Esophagus mucosa (tissue), 1 donor: ENCODE results near the gene GNAQ. TPM values are rescaled to one million over a fixed set of nuclear protein-coding genes. Genes with fewer than 3 reads are reported as not detected.
"Not testable (repeated sequence)": the region's sequence is repeated elsewhere in the genome, so short reads cannot be mapped to it uniquely, and the experiment has no call there.

Source experiments
- ATAC-seq: fragments of 200-7000 bp; cut with Tn5 transposase; one replicate; pipeline ENCODE4 v1.9.1; 2020
- total RNA-seq: library from RNA; stranded (reverse); gene quantifications from one replicate; pipeline ENCODE4 v1.2.4, GENCODE V29; 2023
- donor health status: DM: yes; HTN: yes; CAD: no.

GNAQ gene
- total RNA-seq, 1 donor from 2014 or later, result 28.8 TPM

DNA sequence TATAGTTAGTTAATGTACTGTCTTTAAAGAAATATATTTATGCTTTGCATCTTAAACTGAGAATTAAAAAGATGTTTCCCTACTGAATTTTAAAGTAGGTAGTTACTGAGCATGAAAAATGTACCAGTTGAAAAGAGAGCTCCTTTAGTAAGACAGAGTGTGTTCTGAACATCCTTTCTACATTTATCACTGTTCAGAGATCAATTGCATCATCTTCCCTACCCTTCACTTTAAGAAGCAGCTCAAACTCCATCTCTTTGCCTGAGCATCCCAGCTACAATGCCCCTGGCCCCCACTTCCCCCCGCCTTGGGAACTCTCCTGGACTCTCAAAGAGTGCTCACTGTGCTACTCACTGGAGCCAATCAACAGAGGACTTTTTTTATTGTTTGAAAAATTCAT, 164.7 kb downstream of the GNAQ start:
- no peak for ATAC-seq

DNA sequence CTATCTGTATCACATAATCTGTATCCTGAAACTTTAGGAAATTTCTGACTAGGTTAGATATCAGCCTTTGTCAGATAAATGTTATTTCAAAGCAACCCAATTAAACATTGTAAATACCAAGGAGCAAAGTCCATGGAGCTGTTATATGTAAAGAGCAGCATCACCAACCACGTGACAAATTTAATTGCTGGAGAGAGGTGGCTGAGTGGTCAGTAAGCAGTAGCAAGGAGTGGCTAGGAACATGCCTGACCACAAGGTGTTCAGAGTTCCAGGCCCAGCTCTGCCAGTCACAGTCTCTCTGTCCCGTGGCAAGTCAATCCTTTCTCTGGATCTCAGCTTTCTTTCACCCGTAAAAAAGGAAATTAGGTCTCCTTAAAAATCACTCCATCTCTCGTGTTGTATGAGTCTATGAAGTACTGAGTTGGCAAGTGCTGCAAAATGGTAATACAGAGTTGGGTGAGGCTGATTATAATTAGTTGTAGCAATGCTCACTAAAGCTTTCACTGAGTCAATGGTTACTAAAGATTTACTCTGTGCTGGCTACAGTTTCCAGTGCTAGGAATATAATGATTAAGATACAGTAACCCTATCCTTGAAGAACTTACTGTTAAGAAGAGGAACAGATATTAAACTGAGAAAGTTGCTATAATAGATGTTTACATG, 166.1 kb downstream of the GNAQ start:
- no peak for ATAC-seq

DNA sequence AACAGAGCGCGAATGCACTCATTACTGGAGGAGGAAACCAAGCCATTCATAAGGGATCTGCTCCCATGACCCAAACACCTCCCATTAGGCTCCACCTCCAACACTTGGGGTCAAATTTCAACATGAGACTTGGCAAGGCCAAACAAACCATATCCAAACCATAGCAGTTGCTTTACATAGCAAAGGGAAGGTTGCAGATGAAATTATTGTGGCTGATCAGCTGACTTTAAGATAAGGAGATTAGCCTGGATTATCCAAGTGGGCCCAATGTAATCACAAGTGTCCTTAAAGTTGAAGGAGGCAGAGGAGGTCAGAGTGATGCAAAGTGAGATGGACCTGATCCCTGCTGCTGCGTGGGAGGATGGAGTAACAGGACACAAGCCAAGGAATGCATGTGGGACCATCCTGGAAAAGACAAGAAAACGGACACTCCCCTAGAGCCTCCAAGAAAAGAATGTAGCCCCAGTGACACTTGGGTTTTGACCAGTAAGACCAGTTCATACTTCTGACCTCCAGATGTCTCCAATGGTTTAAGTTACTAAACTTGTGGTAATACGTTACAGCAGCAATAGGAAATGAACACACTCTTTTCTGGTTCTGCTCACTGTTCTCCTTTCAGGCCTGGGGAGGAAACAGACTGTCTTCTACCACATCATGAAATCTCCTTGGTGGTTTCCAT, 167.3 kb downstream of the GNAQ start:
- no peak for ATAC-seq

DNA sequence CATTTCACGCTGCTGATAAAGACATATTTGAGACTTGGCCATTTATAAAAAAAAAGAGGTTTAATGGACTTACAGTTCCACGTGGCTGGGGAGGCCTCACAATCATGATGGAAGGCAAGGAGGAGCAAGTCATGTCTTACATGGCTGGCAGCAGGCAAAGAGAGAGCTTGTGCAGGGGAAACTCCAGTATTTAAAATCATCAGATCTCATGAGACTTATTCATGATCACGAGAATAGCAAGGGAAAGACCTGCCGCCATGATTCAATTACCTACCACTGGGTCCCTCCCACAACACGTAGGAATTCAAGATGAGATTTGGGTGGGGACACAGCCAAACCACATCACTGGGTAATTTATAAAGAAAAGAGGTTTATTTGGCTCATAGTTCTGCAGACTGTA, 168.0 kb downstream of the GNAQ start:
- ATAC-seq, result not testable (repeated sequence)

DNA sequence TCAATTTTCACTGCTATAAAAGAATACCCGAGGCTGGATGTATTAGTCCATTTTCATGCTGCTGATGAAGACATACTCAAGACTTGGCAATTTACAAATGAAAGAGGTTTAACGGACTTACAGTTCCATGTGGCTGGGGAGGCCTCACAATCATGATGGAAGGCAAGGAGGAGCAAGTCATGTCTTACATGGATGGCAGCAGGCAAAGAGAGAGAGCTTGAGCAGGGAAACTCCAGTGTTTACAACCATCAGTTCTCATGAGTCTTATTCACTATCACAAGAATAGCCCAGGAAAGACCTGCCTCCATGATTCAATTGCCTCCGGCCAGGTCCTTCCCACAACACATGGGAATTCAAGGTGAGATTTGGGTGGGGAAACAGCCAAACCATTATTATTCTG, 170.7 kb downstream of the GNAQ start:
- ATAC-seq, result not testable (repeated sequence)

DNA sequence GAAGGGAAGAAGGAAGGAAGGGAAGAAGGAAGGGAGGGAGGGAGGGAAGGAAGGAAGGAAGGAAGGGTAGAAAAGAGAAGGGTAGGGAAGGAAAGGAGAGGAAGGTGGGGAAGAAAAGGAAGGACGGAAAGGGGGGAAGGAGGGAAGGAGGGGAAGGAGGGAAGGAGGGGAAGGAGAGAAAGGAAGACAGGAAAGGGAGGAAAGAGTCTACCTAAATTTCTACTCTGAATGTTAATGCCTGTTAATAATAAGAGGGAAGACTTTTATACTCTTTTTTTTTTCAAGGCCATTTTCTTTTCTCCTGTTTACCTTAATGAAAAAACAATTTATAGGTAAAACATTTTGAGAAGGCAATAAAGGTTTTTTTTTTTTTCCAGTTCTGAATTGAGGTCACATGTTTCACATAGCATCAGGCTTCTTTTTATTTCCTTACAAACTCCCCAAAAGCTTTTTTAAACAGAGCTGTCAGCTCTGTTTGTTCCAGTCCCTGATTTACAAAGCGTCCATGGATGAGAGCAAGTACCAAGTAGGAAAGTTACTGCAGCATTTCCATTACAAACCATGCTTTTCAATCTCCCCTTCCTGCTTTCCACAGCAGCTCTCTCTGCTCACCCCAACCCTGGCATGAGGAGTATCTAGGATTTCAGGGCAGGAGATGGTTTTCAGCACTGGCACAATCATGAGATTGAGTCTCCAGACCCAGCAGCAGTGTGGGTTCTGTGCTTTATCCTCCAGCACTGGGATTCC, 173.9 kb downstream of the GNAQ start:
- no peak for ATAC-seq

DNA sequence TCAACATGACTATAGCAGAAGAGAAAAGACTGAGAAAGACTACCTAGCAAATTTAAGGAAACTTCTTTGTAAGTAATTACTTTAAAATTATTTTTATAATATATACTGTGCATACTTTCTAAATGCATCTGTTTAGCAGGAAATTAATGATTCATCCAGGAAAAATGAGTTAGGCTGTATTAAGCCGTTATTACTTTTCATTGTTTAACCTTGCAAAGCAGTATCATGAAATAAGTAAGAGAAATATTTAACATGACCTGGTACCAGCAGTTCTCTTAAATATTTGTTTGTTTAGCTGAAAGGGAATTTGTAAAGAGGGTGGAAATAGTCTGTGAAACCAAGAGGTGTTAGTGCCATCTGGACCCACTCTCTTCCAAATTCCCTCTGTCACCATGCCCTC, 175.0 kb downstream of the GNAQ start:
- ATAC-seq, result no peak

DNA sequence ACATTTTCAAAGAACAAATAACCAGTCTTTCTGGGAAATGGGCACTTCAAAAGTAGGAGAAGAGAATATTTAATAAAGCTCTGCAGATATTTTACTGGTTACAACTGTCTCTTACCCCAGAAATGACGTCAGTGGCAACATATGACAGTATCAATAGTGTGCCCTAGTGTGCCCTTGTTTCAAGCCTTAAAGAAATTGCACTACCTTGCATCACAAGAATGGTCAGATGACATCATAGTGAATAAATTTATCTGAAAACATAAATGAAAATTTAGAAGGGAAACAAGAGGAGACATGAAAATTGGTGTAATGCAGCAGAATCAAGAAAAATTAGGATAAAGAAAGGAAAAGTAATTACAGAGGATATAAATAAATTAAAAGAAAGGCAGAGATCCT, 176.7 kb downstream of the GNAQ start:
- ATAC-seq, result no peak

DNA sequence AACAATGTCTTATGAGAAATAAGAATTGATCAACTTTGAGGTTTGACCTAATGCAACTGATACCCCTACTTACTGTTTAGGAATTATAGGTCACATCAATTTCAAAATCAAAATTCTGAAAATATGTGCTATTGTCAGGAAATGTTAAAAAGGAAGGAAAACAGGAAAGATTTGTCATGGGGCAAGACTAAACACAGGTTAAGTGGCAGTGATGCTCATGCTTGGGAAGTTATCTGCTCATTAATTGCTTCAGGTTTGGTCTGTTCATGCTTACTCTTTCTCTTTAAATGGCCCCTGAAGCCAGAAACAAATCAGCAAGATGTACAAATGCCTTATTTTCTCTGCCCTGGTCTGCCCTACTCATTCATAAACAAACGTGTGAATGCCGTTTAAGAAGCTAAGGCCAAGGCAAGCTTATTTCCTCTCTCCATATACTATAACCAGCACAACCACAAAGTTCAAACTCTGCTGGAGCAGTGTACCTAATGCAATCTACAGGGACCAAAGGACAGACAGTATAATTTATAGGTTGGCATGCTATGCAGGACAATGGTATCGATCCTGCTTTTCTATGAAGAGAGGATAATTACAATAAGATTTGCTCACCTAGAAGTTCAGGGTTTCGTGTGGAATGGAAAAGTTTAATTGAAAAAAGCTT, 177.2 kb downstream of the GNAQ start:
- ATAC-seq, result no peak

DNA sequence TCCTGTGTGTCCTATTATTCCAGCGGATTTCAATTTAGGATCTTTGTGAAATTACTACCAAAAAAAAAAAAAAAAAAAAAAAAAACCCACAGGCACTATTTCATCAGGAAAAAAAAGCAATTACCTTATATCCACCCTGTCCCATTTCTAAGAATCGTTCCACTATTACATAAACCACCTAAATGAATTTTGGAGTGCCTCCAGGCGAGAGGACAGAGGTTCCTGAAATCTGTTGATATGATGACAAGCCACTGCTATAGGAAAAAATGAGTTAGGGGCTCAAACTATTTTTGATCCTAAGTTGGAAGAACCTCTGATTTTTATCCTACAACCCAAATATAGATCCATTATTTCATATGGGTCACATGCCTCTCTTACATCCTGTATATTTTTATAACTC, 177.9 kb downstream of the GNAQ start:
- ATAC-seq, result no peak

DNA sequence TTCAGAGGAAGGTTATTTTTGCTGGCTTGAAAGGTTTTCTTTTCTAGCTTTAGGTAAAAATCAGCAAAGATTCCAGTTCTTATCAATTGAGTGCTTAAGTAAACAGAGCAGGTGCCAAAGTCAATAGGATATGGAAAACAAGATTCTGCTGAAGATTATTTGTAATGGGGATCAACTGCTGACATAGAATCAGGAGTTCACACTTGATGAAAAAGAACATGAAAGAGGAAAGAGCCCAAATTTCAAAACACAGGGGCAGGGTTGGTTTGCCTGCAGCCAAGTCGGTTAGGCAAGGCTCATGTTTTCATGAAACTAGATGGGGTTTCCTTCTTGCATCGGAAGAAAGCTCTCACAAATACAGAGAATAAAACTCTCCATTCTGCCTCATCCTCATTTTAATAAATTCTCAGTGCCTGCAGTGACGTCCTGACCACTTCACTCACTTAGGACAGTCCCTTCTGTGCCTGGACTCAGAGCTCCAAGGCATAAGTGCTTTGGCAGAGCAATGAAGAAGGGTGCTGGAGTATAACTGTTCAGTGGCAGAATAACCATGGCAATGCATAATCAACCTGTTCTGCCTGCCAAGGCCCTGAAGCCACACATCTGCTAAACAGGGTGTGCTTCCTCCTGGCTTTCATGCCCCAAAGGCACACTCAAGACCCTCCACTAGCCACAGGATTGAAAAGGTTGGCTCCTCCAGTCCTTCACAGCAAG, 179.6 kb downstream of the GNAQ start:
- no peak for ATAC-seq

DNA sequence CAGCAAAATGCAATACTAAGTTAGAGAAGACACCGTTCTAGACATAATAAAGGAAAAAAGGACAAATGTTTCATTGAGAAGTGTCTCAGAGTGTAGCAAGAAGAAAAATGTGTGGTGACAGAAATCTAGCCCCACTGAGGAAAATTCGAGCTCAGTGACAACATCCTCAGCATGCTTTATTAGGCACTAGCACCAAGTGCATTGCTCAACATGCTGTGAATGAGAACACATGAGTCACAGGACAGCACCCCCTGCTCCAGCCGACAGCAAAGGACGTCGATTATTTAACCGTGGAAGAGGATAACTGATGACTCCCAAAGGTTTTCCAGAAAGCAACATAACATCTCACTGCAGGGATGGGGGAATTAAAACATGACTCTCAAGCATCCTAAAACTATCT, 182.7 kb downstream of the GNAQ start:
- ATAC-seq, result peak; percentile 70

DNA sequence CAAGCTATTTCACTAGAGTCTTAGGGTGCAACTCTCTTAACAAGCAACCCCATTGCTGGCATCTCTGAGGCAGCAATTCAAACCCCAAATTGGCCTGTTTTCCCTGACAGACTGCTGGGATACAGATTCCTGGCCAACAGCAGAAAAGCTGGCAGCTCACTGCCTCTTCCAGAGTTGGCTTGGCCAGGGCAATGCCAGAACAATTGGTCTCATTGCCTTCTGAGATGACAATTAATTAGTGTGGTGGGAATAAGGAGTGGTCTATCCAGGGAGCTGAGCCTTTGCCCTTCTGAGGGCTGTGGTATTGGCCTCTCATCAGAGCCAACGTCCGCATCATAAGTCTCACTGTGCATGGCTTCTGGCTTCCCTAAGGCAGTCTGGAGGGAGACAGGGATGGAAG, 183.2 kb downstream of the GNAQ start:
- no peak for ATAC-seq

DNA sequence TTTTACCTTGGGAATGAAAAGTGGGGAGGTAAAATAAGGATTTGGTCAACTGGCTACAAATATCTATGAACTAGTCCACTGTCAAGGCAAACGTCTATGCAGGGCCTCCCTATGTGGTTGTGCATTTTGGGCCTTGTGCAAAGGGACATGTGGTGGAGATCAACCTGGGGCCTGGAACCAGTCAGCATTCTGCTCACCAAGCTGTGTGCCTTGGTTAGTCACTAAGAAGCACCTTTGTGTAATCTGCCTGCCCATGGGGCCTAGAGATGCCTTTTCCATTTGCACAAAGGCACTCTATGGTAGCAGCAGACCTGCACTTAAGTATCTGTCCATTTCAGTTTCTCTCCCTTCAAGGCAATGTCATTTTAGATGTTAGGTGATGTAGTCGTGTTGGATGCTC, 184.0 kb downstream of the GNAQ start:
- ATAC-seq, result no peak

DNA sequence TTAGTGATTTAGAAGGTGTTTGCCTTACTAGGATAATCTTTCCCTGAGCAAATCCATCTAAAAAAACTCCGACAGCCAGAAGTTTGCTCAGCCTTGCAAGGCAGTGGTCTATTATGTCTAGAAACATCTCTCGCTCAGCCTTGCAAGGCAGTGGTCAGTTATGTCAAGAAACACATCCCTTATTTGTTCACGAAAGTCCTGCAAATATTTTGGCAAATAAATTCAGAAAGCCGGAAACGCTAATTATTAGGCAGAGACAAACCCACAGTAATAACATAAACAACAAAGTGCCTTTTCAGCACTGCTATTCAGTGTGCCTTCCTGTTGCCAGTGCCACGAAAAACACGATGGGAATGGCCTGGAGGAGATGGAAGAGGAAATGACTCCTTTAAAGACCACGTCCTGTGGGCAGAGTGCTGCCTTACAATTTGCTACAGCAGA, 184.5 kb downstream of the GNAQ start:
- ATAC-seq, result no peak

DNA sequence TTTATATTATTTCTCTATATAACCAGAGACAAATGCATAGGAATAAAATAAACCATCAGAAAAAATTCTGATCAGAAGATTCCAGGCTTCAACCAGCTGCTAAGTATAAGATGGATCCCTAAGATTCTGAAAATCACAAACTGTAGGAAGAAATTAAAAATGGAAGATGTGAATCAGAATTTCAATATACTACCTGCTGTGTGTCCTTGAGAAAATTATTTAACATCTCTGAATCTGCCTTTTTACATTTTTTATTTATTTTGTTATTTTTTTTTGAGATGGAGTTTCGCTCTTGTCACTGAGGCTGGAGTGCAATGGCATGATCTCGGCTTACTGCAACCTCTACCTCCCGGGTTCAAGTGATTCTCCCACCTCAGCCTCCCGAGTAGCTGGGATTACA, 187.2 kb downstream of the GNAQ start:
- no peak for ATAC-seq

DNA sequence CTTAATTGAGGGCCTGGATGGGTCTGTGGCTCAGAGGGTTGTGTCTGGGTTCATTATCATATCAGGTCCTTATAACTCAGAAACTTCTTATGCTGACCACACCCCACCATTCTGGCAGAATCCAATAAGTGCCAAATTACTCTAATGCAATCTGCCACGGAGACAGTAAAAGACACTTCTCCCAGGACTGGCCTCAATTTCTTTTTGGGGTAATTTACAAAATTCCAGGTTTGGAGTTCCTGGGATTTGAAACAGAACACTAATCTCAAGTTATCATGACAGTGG, 187.8 kb downstream of the GNAQ start:
- no peak for ATAC-seq

DNA sequence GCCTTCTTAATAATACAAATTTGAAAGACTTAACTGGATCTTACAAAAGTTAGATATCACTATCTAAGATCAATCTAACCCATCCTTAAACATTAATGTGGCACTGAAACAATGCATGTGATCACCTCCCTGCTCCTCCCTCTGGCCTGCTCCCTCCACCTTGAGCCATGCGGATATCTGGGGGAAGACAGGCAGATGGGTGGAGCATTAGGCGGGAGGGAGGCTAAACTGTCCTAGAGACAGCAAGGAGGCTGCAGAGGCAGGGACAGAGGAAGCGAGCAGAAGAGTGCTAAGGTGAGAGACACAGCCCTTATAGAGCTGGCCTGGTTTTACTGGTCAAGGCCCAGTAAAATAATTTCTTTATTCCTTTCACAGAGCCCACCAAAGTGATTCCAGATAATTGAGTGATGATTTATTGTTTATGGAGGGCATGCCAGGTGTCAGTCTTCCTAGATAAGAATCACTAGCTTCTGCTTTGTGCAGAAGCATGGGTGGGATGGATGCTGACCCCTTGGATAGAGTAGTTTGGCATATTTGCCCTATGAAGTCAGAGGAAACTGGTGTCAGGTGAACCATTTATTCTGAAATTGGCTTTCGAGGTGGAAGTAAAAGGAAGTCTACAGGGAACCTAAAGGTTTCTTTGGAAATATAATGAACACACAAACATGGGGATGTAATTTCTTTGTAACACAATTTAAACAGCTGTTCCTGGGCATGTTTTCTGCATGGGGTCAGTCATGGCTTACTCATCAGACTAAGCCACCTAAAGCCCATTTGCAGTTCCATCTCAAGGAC, 188.3 kb downstream of the GNAQ start:
- no peak for ATAC-seq

DNA sequence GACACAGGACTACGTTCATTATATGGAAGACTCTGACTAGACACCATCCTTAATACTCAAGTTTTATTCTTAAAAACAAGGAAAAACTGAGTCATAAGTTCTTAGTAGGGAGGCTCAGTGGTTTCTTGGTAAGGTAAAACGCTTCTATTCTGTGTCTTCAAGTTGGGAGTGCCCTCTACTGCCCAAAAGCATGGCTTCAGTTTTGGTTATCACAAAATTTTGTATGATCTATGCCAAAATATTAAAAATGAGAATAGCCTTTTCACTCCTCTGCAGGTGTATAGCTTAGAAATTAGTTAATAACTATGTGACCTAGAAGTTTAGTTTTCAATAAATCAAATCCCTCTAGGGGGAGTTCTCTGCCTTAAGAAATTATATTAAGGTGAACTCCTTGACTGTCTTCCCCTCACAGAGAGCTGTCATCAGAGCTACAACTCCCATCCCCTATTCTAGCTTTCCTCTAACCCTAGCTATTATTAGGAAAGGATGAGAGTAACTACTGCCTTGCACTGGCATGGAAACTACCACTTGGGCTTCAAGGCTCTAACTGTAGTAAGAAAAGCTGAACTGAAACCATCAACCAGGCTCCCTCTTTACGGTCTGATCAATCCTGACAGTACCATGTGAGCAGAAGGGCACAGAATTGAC, 189.7 kb downstream of the GNAQ start:
- ATAC-seq, result no peak

DNA sequence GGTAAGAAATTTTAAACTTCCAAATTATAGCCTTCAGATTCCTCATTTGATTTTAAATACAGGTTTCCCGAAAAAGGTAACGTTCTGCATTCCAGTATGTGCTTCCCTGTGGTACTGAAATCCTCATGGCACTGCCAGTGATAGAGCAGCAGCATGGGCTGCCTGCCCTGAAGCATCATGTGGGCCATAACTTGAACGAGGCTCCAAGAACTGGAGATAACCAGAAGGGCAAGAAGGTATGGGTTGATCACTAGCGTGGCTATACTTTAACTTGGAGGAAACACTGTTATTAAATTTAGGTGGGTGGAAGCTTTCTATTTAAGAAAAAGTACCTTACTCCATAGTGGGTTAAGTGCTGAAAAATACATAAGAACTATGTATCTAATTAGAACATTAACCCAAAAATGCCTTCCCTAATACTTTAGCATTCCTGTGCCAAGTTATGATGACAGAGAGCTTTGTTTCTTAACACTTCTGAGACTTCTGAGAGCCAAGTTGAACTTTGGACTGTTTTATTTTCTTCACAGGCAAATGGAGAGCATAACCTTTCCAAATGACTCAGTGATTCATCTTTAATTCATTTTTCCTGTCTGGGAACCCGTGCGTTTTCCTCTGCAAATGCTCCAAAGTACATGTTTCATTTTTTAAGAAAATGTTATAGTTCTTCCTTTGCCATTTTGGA, 192.0 kb downstream of the GNAQ start:
- no peak for ATAC-seq

DNA sequence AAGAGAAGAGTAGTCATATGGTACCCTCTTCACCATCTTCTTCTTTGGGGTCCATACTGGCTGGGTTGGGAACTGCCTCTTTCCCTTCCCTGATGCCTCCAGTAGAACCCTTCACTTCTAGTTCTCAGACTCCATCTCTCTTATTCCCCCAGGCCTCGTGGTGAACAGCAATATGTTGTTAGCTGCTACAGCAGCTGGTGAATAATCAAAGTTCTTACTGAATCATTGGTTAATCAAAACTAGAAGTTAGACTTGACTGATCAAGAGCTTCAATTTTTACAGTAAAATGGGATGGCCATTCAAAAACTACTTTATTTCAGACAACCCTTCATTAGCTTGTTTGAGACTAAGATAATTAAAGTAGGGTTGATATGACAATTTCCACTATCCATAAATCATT, 192.6 kb downstream of the GNAQ start:
- no peak for ATAC-seq
